ENCODE data around the gene PDIA4. TPM values are rescaled to one million over a fixed set of nuclear protein-coding genes. Genes with fewer than 3 reads are reported as not detected.
A peak's percentile ranks its signal among the peaks of the same experiment; 100 is the strongest.

The PDIA4 gene, protein sequence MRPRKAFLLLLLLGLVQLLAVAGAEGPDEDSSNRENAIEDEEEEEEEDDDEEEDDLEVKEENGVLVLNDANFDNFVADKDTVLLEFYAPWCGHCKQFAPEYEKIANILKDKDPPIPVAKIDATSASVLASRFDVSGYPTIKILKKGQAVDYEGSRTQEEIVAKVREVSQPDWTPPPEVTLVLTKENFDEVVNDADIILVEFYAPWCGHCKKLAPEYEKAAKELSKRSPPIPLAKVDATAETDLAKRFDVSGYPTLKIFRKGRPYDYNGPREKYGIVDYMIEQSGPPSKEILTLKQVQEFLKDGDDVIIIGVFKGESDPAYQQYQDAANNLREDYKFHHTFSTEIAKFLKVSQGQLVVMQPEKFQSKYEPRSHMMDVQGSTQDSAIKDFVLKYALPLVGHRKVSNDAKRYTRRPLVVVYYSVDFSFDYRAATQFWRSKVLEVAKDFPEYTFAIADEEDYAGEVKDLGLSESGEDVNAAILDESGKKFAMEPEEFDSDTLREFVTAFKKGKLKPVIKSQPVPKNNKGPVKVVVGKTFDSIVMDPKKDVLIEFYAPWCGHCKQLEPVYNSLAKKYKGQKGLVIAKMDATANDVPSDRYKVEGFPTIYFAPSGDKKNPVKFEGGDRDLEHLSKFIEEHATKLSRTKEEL
- total RNA-seq, result 10 to 100 TPM; 32.3 to 48.9 TPM

DNA sequence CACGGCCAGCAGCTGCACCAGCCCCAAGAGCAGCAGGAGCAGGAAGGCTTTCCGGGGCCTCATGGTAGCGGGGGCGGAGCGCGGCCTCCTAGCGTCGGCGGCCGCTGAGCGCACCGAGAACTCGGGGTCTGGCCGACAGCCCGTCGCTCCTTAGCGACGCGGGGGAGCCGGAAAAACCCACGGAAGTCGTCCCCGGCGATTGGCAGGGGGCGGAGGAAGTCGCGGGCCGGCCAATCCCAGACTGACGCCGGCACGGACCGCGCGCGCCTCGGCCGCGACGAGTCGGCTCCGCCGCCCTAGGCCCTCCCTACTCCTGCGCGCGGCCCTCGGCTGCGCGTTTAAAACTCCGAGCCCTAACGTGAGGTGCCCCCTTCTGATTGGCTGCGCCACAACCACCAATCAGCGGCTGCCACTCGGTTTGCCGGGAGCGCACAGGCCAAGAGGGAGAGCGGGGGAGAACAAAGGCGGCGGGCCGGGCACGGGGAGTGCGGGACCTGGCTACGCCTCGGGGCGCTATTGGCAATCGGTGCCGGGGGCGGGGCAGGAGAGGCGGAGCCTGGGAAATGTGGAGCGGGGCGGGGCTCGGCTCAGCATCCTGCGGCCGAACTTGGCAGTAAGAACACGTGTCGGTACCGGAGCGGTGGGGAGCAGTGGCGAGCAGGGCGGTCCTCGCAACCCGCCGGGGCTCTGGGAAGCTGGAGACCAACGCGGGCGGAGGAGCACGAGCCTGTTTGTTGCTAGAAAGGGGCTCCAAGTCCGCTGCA, at the start of gene PDIA4:
PDIA4 (minus strand) TSS at position 160 of the 764 bp plus-strand sequence; CDS start at position 63, 97 bp downstream.
- H3K4me1 ChIP-seq, result peaks cover 2 to 32% of the 10 kb centered on the region in 2 donors
- H3K4me3 ChIP-seq, result peak within 1 kb of the TSS; percentile 79 to 95
- no peaks in the 10 kb centered on the region for H3K27me3 ChIP-seq
- H3K27ac ChIP-seq, result peak within 1 kb of the TSS; percentile 84 to 88
- H3K36me3 ChIP-seq, result no peaks in the 10 kb centered on the region
- peak; percentile 99 for DNase-seq (ENCODE audit: low spot score)
- no peaks in the 10 kb centered on the region for H3K9me3 ChIP-seq
- TF ChIP-seq, protein P1, sequence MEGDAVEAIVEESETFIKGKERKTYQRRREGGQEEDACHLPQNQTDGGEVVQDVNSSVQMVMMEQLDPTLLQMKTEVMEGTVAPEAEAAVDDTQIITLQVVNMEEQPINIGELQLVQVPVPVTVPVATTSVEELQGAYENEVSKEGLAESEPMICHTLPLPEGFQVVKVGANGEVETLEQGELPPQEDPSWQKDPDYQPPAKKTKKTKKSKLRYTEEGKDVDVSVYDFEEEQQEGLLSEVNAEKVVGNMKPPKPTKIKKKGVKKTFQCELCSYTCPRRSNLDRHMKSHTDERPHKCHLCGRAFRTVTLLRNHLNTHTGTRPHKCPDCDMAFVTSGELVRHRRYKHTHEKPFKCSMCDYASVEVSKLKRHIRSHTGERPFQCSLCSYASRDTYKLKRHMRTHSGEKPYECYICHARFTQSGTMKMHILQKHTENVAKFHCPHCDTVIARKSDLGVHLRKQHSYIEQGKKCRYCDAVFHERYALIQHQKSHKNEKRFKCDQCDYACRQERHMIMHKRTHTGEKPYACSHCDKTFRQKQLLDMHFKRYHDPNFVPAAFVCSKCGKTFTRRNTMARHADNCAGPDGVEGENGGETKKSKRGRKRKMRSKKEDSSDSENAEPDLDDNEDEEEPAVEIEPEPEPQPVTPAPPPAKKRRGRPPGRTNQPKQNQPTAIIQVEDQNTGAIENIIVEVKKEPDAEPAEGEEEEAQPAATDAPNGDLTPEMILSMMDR (IDR thresholded peaks at IDR 0.05), result no peak

DNA sequence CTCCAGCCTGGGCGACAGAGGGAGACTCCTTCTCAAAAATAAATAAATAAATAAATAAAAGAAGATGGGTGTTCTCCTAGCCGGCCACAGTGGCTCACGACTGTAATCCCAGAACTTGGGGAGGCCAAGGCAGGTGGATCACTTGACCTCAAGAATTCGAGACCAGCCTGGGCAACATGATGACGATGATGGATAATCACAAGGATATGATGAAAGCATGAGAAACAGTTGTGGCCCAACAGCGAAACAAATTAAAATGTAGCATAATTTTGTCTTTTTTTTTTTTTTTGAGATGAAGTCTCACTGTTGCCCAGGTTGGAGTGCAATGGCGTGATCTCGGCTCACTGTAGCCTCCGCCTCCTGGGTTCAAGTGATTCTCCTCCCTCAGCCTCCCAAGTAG, 49.3 kb upstream of the PDIA4 start:
- Histone ChIP-seq H3K4me3 (no peak overlapping the region), H3K27me3 (no peaks in the 10 kb centered on the region), H3K27ac (no peak overlapping the region), H3K36me3 (peaks cover 5% of the 10 kb centered on the region), H3K9me3 (no peaks in the 10 kb centered on the region), H3K4me1 (no peaks in the 10 kb centered on the region)
- TF ChIP-seq, protein P1 (IDR thresholded peaks at IDR 0.05), result no peak
- DNase-seq (ENCODE audit: low spot score), result no peak

DNA sequence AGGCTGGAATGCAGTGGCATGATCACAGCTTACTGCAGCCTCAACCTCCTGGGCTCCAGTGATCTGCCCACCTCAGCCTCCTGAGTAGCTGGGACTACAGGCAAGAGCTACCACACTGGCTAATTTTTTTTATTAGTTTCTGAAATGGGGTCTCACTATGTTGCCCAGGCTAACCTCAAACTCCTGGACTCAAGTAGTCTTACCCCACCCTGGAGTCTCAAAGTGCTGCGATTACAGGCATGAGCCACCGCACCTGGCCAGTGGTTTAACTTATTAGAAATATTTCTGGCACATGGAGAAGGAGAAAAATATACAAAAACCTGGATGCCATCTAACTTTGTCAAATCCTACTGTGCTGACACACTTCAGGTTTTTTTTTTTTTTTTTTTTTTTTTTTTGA, 47.0 kb upstream of the PDIA4 start:
- H3K27ac ChIP-seq, result no peak overlapping the region
- H3K4me3 ChIP-seq, result no peak overlapping the region
- H3K27me3 ChIP-seq, result no peaks in the 10 kb centered on the region
- H3K4me1 ChIP-seq, result no peaks in the 10 kb centered on the region
- no peak for DNase-seq (ENCODE audit: low spot score)
- peaks cover 28% of the 10 kb centered on the region for H3K36me3 ChIP-seq
- no peaks in the 10 kb centered on the region for H3K9me3 ChIP-seq
- TF ChIP-seq, protein P1 (IDR thresholded peaks at IDR 0.05), result no peak

DNA sequence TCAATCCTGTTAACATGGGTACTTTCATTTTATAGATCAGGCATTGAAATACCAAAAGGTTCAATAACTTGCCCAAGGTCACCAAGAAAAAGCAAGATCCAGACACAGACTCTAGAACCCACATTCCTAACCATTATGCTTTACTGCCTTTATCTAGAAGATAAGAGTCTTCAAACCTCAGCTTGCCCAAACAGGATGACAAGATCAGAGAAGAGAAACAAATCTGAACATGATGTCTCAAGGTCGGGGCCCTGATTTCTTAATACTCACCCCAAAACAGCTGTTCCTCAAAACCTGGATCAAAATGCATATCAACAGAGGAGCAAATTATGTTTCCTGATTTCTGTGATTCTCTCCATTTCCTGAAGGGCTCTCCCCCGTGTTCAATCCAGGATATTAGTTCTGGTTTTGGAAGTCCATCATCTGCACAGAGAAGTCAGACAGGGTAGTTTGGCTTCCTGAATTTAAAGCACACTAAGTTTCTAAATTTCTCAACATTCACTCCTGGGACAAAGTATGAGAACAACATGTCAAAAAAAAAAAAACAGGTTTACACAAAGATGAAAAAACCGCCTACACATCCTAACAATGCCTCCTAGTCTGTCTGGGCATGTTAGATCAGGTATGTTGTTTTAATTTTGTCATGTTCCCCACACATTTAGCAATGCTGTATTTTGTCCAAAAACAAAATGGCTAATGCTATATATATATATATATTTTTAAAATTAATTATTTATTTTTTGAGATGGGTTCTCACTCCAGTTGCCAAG, 46.0 kb upstream of the PDIA4 start:
- H3K27me3 ChIP-seq, result no peaks in the 10 kb centered on the region
- no peak for DNase-seq (ENCODE audit: low spot score)
- peaks cover 28% of the 10 kb centered on the region for H3K36me3 ChIP-seq
- no peak overlapping the region for H3K4me3 ChIP-seq
- TF ChIP-seq, protein P1 (IDR thresholded peaks at IDR 0.05), result no peak
- H3K4me1 ChIP-seq, result no peaks in the 10 kb centered on the region
- H3K27ac ChIP-seq, result no peak overlapping the region
- H3K9me3 ChIP-seq, result no peaks in the 10 kb centered on the region

DNA sequence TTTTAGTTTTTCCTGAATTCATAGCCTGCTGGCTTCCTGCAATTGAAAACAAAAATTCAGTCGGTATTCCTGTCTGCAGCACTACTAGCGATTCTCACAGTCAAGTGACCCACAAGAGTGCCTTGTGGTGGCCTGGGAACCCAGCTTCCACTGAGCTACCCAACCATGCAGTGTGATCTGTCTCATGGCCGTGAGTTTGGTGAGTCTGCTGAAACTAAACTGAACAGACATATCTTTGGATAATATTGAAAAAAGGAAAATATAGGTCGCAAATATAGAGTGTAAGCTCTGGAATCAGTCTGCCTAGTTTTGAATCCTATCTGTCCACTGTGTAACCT, 44.1 kb upstream of the PDIA4 start:
- Histone ChIP-seq H3K27ac (no peak overlapping the region), H3K9me3 (no peaks in the 10 kb centered on the region), H3K27me3 (no peaks in the 10 kb centered on the region), H3K4me3 (no peak overlapping the region), H3K4me1 (no peaks in the 10 kb centered on the region), H3K36me3 (peaks cover 28% of the 10 kb centered on the region)
- TF ChIP-seq, protein P1 (IDR thresholded peaks at IDR 0.05), result no peak
- no peak for DNase-seq (ENCODE audit: low spot score)
